GM19099 (cell line): ENCODE results near the gene RTEL1.

Source experiments
- POLR2A ChIP-seq: IDR thresholded peaks from 3 replicates; pipeline ENCODE4 v1.6.1; 2011; ENCODE audit warnings: low read depth; ENCODE audit not compliant: insufficient read length; ENCODE audit errors: extremely low read depth

Gene RTEL1

DNA sequence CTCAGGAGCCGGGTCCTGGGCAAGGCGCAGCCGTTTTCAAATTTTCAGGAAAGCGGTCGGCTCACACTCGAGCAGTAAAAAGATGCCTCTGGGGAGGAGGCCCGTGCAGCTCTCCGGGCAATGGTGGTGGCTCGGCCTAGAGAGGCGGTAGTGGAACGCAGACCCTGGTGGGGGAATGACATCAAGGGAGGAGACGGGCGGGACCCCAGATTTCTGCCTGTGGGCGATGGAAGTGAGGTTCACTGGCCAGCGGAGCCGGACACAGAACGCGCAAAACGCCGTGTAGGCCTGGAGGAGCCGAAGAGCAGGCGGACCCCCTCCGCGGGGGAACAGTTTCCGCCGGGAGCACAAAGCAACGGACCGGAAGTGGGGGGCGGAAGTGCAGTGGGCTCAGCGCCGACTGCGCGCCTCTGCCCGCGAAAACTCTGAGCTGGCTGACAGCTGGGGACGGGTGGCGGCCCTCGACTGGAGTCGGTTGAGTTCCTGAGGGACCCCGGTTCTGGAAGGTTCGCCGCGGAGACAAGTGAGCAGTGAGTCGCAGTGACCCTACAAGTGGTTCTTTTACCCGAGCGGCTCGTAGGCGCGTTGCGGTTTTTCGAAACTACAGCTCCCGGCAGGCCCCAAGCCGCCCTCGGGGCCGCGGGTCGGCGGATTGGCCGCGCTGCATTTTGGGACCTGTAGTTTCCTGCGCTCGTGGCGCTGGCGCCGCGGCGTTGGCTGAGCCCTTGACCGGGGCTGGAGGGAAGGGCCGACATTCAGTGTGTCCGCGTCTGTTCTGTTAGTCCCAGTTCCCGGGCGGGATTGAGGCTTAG lies at the start of gene RTEL1:
TSS of gene RTEL1 (plus strand) at position 376 of the 812 bp plus-strand sequence. CDS start 1,091 bp downstream, outside the sequence.
- peak; percentile 83 for TF ChIP-seq POLR2A

DNA sequence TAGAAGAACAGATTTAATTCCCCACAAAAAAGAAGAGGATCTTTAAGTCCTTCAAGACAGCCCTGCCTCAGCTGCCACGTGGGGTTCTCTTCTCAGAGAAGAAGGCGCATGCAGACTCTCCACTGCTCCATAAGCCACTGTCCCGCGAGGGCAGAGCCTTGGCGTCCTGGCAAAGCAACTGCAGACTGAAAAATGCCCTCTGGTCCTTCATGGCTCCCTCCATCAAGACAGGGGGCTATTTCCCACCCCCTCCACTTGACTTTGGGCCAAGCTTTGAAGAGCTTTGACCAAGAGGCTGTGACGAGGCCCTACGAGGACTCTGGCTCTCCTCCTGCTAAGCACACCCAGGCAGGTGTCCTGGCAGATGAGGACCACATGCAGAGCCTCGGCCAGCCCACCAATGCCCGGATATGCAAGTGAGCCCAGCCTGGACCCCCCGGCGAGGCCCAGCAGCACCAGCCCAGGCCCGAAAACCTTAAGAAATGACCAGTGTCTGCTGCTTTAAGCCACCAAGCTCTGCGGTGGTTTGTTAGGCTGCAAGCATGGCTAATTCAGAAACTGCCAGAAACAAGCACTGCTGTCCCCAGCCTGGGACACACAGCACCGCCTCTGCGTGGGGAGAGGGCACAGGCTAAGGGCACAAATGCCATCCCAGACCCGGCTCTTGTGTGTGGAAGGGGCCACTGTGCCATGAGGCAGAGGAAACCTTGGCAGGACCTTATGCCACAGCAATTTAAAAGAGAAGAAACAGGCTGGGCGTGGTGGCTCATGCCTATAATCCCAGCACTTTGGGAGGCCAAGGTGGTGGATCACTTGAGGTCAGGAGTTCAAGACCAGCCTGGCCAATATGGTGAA lies 47.3 kb upstream of the RTEL1 start:
- TF ChIP-seq POLR2A: no peak

- TF ChIP-seq POLR2A: no peak
These were observed 46.5 kb upstream of the RTEL1 start for GRCh38 chr20:63611646-63612045.

DNA sequence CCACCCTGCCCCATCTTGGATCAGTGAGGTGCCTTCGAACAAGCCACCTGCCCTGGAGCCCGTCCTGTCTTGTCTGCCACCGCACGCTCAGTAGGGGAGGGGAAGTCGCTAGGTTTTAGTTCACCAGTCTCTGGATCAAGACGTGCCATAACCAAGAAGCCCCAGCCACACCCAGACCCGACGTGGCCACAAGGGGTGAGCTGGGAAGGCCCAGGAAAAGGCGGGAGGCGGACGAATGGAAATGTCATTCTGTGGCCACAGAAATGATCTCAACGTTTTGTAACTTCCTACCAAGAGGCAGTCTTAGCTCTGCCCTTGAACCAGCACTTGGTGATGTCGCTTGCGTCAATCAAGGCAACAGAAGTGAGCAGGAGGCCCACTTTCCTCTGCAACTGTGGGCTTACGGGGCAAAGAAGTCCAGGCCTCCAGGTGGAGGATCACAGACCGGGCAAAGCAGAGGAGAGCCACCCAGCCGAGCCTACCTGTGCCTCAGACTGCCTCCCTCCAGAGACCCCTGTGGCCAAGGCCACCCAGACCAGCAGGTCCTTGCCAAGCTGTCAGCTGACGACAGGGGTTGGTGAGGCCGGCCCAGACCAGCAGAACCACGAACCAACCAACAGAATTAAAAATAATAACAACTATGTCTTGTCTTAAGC lies 45.7 kb upstream of the RTEL1 start:
- TF ChIP-seq POLR2A: no peak

DNA sequence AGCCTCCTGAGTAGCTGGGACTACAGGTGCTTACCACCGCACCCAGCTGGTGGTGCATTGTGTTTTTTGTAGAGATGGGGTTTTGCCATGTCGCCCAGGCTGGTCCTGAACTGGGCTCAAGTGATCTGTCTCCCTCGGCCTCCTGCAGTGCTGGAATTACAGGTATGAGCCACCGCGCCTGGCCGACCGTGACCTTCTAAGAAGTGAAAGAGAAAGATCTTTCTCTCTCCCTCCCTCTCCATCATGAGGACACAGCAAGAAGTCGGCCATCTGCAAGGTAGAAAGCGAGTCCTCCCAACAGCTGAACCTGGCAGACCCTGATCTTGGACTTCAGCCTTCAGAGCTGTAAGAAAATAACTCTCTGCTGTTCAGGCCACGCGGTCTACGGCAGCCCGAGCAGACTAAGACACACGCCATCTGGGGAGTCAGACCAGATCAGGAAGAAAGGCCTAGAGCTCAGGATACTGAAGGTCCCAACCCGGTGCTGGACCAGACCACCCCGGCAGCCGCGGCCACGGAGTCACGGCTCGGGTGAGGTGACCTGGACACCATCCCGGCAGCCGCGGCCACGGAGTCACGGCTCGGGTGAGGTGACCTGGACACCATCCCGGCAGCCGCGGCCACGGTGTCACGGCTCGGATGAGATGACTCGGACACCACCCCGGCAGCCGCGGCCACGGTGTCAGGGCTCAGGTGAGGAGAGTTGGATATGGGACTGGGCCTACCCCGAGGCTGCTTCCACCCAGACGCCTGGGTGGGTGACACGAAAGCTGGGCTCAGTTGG lies 40.8 kb upstream of the RTEL1 start:
- no peak for TF ChIP-seq POLR2A

GRCh38 chr20:63617876-63618265 lies 40.2 kb upstream of the RTEL1 start:
- no peak for TF ChIP-seq POLR2A

- no peak for TF ChIP-seq POLR2A
These were observed 39.7 kb upstream of the RTEL1 start for GRCh38 chr20:63618291-63618980.

DNA sequence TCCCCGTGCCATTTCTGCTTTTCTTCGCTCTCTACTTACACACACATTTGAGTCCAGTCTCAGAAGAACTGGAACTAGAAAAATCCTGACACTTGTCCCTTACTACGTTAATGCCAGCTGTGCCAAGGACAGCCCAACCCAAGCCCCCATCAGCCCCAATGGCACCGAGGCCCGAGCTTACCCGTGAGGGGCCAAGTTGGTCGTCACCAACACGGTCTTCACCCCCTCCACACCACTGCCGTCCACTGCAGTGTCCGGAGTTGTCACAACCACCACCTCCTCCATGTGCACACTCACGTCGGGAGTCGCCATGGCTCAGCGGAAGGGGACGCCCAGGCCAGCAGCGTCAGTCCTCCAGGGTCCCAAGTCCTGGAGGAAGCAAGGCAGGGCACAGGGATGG lies 39.0 kb upstream of the RTEL1 start:
- TF ChIP-seq POLR2A: no peak

DNA sequence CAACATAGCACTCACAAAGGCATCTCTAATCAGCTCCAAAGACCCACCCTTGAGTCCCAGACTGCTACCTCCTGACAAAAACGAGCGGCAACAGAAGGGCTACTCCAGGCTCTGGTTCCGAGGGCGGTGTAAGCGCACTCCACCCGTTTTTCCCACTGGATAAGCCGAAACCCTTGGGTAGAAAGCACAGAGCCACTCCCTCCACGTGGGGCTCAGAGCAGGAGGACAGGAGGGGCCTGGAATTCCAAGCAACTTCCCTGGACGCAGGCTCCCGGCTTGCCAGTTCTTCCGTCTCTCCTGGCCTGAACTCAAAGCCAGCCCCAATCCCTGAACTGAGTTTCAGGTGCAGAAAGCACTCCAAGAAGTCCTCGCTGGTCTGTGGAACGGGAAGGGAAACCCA lies 38.6 kb upstream of the RTEL1 start:
- no peak for TF ChIP-seq POLR2A

DNA sequence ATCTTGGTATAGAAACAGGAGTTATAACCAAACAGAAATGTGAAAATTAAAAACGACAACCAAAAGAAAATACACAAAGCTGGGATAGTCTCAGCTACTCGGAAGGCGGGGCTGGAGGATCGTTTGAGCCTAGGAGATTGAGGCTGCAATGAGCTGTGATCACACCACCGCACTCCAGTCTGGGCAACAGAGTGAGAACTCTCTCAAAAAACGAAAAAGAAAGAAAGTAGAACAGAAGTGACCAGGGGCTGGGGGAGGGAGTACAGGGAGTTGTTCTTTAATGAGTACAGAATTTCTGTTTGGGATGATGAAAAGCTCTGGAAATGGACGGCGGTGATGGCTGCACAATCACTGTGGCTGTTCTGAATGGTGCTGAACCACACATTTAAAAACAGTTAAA lies 37.1 kb upstream of the RTEL1 start:
- TF ChIP-seq POLR2A: no peak

- TF ChIP-seq POLR2A: no peak
These were observed 36.0 kb upstream of the RTEL1 start for GRCh38 chr20:63622096-63622495.

- no peak for TF ChIP-seq POLR2A
These were observed 35.4 kb upstream of the RTEL1 start for GRCh38 chr20:63622732-63623131.

- no peak for TF ChIP-seq POLR2A
These were observed 33.6 kb upstream of the RTEL1 start for GRCh38 chr20:63624486-63624885.

GRCh38 chr20:63625771-63626423 lies 32.2 kb upstream of the RTEL1 start:
- TF ChIP-seq POLR2A: no peak
